GM19438 (cell line): ENCODE measurements around the gene C13orf42.

Experiments
- ATAC-seq: cut with Tn5 transposase; IDR thresholded peaks from one replicate; pipeline ENCODE4 v1.9.1; 2021; ENCODE audit warnings: low read depth; ENCODE audit not compliant: unreplicated experiment

The C13orf42 gene

GRCh38 chr13:51035978-51036377, 75.1 kb downstream of the C13orf42 start:
- ATAC-seq: no peak

GRCh38 chr13:51035469-51035868, 75.6 kb downstream of the C13orf42 start:
- no peak for ATAC-seq

DNA sequence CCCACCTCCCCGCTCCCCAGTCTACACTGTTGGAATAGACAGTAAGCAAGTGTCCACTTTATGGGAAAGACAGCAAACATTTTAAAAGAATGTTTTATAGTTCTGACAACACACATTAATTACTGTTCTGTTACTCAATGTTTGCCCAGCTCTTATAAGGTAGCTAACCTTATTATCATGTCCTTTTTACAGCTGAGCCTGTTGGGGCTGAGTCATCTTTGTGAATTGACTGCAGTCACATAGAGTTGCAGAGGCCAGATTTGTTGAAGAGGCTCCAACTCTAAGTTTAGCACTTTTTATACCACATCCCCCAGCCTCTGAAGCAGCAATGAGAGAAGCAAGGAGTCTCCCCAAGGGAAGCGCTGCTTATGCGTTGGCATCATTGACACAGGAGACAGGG, 76.2 kb downstream of the C13orf42 start:
- no peak for ATAC-seq

GRCh38 chr13:51033421-51034185, 77.5 kb downstream of the C13orf42 start:
- ATAC-seq: no peak

DNA sequence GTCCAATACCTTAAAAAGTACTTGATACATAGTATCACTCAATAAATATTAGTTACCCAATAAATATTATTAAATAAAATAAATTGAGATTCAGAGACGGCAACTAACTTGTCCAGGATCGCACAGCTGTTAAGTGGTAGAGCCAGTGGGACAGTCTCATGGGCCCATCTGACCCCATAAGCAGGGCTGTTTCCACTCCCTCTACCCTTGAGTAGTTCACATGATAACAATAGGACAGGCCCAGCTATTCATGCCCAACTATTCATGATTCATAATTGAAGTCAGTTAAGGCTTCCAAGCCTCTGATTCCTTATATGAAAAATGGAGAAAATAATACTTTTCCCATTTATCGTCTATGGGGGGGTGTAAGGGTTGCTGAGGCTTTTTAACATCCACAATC, 78.2 kb downstream of the C13orf42 start:
- ATAC-seq: no peak
